NCI-H345 treated with DMSO at 0.1 percent for 48 hours (cell line): ENCODE measurements around the gene OMA1.
"Not testable (repeated sequence)": the region's sequence is repeated elsewhere in the genome, so short reads cannot be mapped to it uniquely, and the experiment has no call there.

Source experiments
- DNase-seq: peaks from one replicate; lab custom pipeline; 2025; ENCODE audit not compliant: unreplicated experiment; lab: John Stamatoyannopoulos, UW

OMA1 gene

GRCh38 chr1:58546520-58547308, at the start of gene OMA1:
OMA1 (minus strand) TSS chr1:58546726; CDS start chr1:58539294, 7,432 bp downstream.
- peak; percentile 92 for DNase-seq

- no peak for DNase-seq
These were observed 48.0 kb upstream of the OMA1 start for GRCh38 chr1:58594546-58594945.

- no peak for DNase-seq
These were observed 46.1 kb upstream of the OMA1 start for GRCh38 chr1:58592522-58593134.

GRCh38 chr1:58591806-58592205, 45.3 kb upstream of the OMA1 start:
- no peak for DNase-seq

GRCh38 chr1:58590019-58590418, 43.5 kb upstream of the OMA1 start:
- DNase-seq, result no peak

- DNase-seq, result no peak
These were observed 41.9 kb upstream of the OMA1 start for GRCh38 chr1:58588396-58588795.

GRCh38 chr1:58587667-58588066, 41.1 kb upstream of the OMA1 start:
- DNase-seq, result no peak

- no peak for DNase-seq
These were observed 39.7 kb upstream of the OMA1 start for GRCh38 chr1:58586271-58586670.

GRCh38 chr1:58585581-58586151, 39.1 kb upstream of the OMA1 start:
- no peak for DNase-seq

- no peak for DNase-seq
These were observed 38.6 kb upstream of the OMA1 start for GRCh38 chr1:58585166-58585565.

GRCh38 chr1:58584082-58584895, 37.8 kb upstream of the OMA1 start:
- no peak for DNase-seq

- no peak for DNase-seq
These were observed 37.0 kb upstream of the OMA1 start for GRCh38 chr1:58583496-58583895.

- not testable (repeated sequence) for DNase-seq
These were observed 35.6 kb upstream of the OMA1 start for GRCh38 chr1:58582143-58582542.

GRCh38 chr1:58581641-58582040, 35.1 kb upstream of the OMA1 start:
- DNase-seq, result no peak

- no peak for DNase-seq
These were observed 33.7 kb upstream of the OMA1 start for GRCh38 chr1:58580186-58580585.

GRCh38 chr1:58577654-58578030, 31.1 kb upstream of the OMA1 start:
- DNase-seq, result no peak

GRCh38 chr1:58576727-58577653, 30.5 kb upstream of the OMA1 start, which contains the start of gene TACSTD2:
TACSTD2 (minus strand) TSS chr1:58577252; CDS start chr1:58577156, 96 bp downstream.
- DNase-seq, result no peak

- no peak for DNase-seq
These were observed 29.8 kb upstream of the OMA1 start for GRCh38 chr1:58576325-58576726.

GRCh38 chr1:58575551-58576324, 29.2 kb upstream of the OMA1 start:
- no peak for DNase-seq

- DNase-seq, result no peak
These were observed 28.3 kb upstream of the OMA1 start for GRCh38 chr1:58574816-58575215.
